ENCODE results near the gene LIM2. TPM values are rescaled to one million over a fixed set of nuclear protein-coding genes. Genes with fewer than 3 reads are reported as not detected.
"Not testable (repeated sequence)": the region's sequence is repeated elsewhere in the genome, so short reads cannot be mapped to it uniquely, and the experiment has no call there.

The LIM2 gene
- total and polyA plus RNA-seq, 2 of the 8 experiments (the other 6 are each of a cell fraction or from before 2014, with no cell fraction given), result not detected

GRCh38 chr19:51416422-51416821 is 28.6 kb upstream of the LIM2 start:
- H2BK20ac ChIP-seq (ENCODE audit: low read length); H3K27me3 ChIP-seq (replicated peaks in 1 of 4; ENCODE audit: control insufficient read depth in 3 of 4, extremely low read depth in 1 of 4, insufficient read depth in 3 of 4, low read length in 3 of 4); H4K91ac ChIP-seq (replicated peaks; ENCODE audit: insufficient read length, low read length); H3K4me3 ChIP-seq (ENCODE audit: extremely low read depth in 1 of 4, insufficient read depth in 2 of 4, low read depth in 3 of 4, low read length in 4 of 4); H3K18ac ChIP-seq (ENCODE audit: extremely low read depth, low read length); H3K4me2 ChIP-seq (ENCODE audit: insufficient read depth in 1 of 2, low read depth in 2 of 2, low read length in 2 of 2); H2BK120ac ChIP-seq (replicated peaks; ENCODE audit: low read depth, low read length); H3K79me1 ChIP-seq (ENCODE audit: low read depth, low read length); H2BK12ac ChIP-seq (ENCODE audit: low read depth, low read length); DNase-seq (ENCODE audit: low read depth in 1 of 2, low spot score in 2 of 2); POLR2A ChIA-PET (ENCODE audit: partially characterized antibody); H4K8ac ChIP-seq (ENCODE audit: extremely low read depth, insufficient read depth, low read length); H3K9ac ChIP-seq (replicated peaks in 1 of 4; ENCODE audit: extremely low read depth in 1 of 4, low read depth in 3 of 4, low read length in 3 of 4); FAIRE-seq; H2AK5ac ChIP-seq (ENCODE audit: low read depth, low read length); H4K5ac ChIP-seq (ENCODE audit: insufficient read length, low read depth, low read length); H3K79me2 ChIP-seq (ENCODE audit: control insufficient read depth in 1 of 2, insufficient read depth in 2 of 2, low read length in 2 of 2); H3K56ac ChIP-seq (replicated peaks; ENCODE audit: insufficient read length, low read depth, low read length); H3K14ac ChIP-seq (ENCODE audit: insufficient read length); H3K9me3 ChIP-seq (ENCODE audit: insufficient read depth in 2 of 2, low read depth in 1 of 2, low read length in 1 of 2); H3K36me3 ChIP-seq (ENCODE audit: control insufficient read depth in 2 of 4, insufficient read depth in 4 of 4, low read length in 3 of 4); H2BK5ac ChIP-seq (ENCODE audit: low read depth, low read length); H2AFZ ChIP-seq (ENCODE audit: low read length); H4K20me1 ChIP-seq (replicated peaks in 1 of 2; ENCODE audit: control insufficient read depth in 1 of 2, insufficient read depth in 2 of 2, low read length in 2 of 2); H3K4ac ChIP-seq (replicated peaks; ENCODE audit: insufficient read length, low read depth, low read length); H3K27ac ChIP-seq (ENCODE audit: low read depth, low read length); H3K23ac ChIP-seq (ENCODE audit: insufficient read length); H3K23me2 ChIP-seq (ENCODE audit: low read depth, low read length); H2BK15ac ChIP-seq (ENCODE audit: low read length): not testable (repeated sequence)
- peaks cover 0 to 11% (median 3%) of the 10 kb centered on the region in 4 experiments; a peak in 2 of 7 replicates for H3K4me1 ChIP-seq (replicated peaks in 1 of 4; ENCODE audit: control insufficient read depth in 3 of 4, insufficient read depth in 4 of 4, low read length in 3 of 4)
- CTCF ChIA-PET (ENCODE audit: partially characterized antibody), result interaction anchor here (0.6 to 6.7 kb wide), 7 partner anchors 6 to 241 kb away, joined by 3 to 58 read pairs (median 7); partner anchors contain the start of gene NKG7
- 87% methylated on average over 10 of the region's 15 CpGs; no CpG with 5 or more reads in 1 of the 2 experiments for WGBS, 2 experiments (ENCODE audit: extremely low coverage in 1 of 2, insufficient coverage in 1 of 2, insufficient read length in 1 of 2, insufficient replicate concordance in 2 of 2, low coverage in 1 of 2, low lambda C conversion rate in 2 of 2, missing lambda C conversion rate in 1 of 2)

Data from H1 (cell line).